K562 treated with DMSO at 1 percent for 48 hours (cell line): ENCODE data around the gene ALOX12B. TPM values are rescaled to one million over a fixed set of nuclear protein-coding genes. Genes with fewer than 3 reads are reported as not detected.

Experiments used
- total RNA-seq: library from RNA; unstranded; fragments of 300-600 nt; gene quantifications from 2 replicates; pipeline ENCODE4 v1.2.3, GENCODE V29; 2022; ENCODE audit warnings: low replicate concordance; ENCODE audit errors: extremely low read depth

The ALOX12B gene
- not detected in 2 replicates for total RNA-seq

GRCh38 chr17:8087075-8087951 is at the start of gene ALOX12B:
ALOX12B (minus strand) TSS chr17:8087716; CDS start chr17:8087442, 274 bp downstream.

DNA sequence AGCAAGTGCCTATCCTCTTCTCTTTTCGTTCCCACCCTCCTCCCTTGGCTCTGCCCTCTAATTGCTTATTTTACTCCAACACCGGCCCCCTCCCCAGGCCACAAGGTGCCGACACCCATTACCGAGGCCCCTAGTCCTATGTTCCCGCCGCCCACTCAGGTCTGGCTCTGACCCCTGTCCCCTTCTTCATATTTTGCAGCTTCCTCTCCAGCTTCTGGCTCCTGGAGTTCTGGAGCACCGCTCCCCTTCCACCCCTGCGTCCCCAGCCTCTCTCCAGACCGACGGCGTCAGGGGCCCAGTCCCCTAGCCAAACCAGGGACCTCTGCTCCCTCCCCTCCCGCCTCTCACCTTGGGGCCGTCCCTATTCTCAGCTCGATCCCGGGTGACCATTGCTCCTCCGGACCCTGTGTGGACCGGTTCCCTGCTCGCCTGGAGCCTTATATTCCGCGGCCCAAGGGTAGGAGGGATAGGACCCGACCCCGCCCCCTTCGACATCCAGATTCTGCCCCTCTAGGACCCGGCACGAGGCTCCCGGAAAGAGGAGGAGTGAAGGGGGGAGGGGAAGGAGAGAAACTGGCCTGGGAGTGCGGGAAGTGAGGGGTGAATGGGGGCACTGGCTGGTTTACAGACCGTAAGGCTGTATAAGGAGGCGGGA is 36.3 kb upstream of the ALOX12B start, which contains the start of gene HES7:
Gene HES7, minus strand, starts transcription at position 412 of the 655 bp plus-strand sequence. Its CDS starts 22 bp downstream, at position 390.

GRCh38 chr17:8117980-8118768 is 30.7 kb upstream of the ALOX12B start, which contains the start of gene ALOXE3:
ALOXE3 (minus strand) TSS chr17:8118514; CDS start chr17:8117990, 524 bp downstream.

DNA sequence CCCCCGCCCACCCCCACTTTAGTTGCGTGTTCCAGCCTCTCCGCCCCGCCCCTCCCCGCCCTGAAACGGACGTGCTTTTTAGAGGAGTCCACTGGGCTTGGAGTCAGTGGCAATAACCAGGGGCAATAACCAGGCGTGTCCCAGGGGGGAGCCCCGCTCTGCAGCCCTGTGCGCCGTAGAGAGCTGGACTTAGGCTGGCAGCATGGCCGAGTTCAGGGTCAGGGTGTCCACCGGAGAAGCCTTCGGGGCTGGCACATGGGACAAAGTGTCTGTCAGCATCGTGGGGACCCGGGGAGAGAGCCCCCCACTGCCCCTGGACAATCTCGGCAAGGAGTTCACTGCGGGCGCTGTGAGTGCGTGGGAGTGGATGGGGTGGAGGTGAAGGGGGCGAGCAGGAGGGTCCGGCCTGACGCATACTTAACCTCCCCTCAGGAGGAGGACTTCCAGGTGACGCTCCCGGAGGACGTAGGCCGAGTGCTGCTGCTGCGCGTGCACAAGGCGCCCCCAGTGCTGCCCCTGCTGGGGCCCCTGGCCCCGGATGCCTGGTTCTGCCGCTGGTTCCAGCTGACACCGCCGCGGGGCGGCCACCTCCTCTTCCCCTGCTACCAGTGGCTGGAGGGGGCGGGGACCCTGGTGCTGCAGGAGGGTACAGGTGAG is 48.4 kb downstream of the ALOX12B start, which contains the start of gene ALOX15B:
Gene ALOX15B, plus strand, starts transcription at position 106 of the 657 bp plus-strand sequence. Its CDS starts 97 bp downstream, at position 203.

Other genes starting within 250 kb of the ALOX12B start
- gene TMEM88, start 232.7 kb downstream of the ALOX12B start, total RNA-seq: not detected in 2 replicates
- gene NAA38, start 230.2 kb downstream of the ALOX12B start, total RNA-seq: not detected in 2 replicates
- gene CYB5D1, start 229.7 kb downstream of the ALOX12B start, total RNA-seq: not detected in 2 replicates
- gene CHD3, start 198.9 kb downstream of the ALOX12B start, total RNA-seq: not detected in 2 replicates
- gene RNF227, start 171.4 kb downstream of the ALOX12B start, total RNA-seq: not detected in 2 replicates
- not detected in 2 replicates for gene KCNAB3, start 157.9 kb downstream of the ALOX12B start, total RNA-seq
- gene TRAPPC1, start 155.8 kb downstream of the ALOX12B start, total RNA-seq: not detected in 2 replicates
- not detected in 2 replicates for gene CNTROB, start 155.5 kb downstream of the ALOX12B start, total RNA-seq
- gene GUCY2D, start 85.1 kb downstream of the ALOX12B start, total RNA-seq: not detected in 2 replicates
- gene ALOX15B, start 48.7 kb downstream of the ALOX12B start, total RNA-seq: not detected in 2 replicates
- gene ALOXE3, start 30.8 kb upstream of the ALOX12B start, total RNA-seq: not detected in 2 replicates
- gene HES7, start 36.4 kb upstream of the ALOX12B start, total RNA-seq: not detected in 2 replicates
- gene PER1, start 64.7 kb upstream of the ALOX12B start, total RNA-seq: not detected in 2 replicates
- gene VAMP2, start 75.2 kb upstream of the ALOX12B start, total RNA-seq: not detected in 2 replicates
- not detected in 2 replicates for gene TMEM107, start 88.7 kb upstream of the ALOX12B start, total RNA-seq
- gene BORCS6, start 102.5 kb upstream of the ALOX12B start, total RNA-seq: not detected in 2 replicates
- gene AURKB, start 122.9 kb upstream of the ALOX12B start, total RNA-seq: not detected in 2 replicates
- gene CTC1, start 160.3 kb upstream of the ALOX12B start, total RNA-seq: not detected in 2 replicates
- not detected in 2 replicates for gene PFAS, start 161.6 kb upstream of the ALOX12B start, total RNA-seq
- not detected in 2 replicates for gene RANGRF, start 201.0 kb upstream of the ALOX12B start, total RNA-seq
- not detected in 2 replicates for gene SLC25A35, start 207.7 kb upstream of the ALOX12B start, total RNA-seq
- gene ARHGEF15, start 222.5 kb upstream of the ALOX12B start, total RNA-seq: not detected in 2 replicates